Activated CD4-positive, CD25-positive, alpha-beta regulatory T cell treated with anti-CD3 and anti-CD28 coated beads, Interleukin-2, amount 50 U/mL, for 24 hours (primary cell): ENCODE results near the gene BOK.
A peak's percentile ranks its signal among the peaks of the same experiment; 100 is the strongest.
"Not testable (repeated sequence)": the region's sequence is repeated elsewhere in the genome, so short reads cannot be mapped to it uniquely, and the experiment has no call there.

ENCODE experiments used
- ATAC-seq, 2 donors: fragments of 150-1000 bp; cut with Tn5 transposase; one replicate each; pipeline ENCODE4 v1.10.0; 2021; ENCODE audit warnings: mild to moderate bottlenecking in 1 of 2, moderate library complexity in 1 of 2

BOK gene

GRCh38 chr2:241559323-241560161 lies 997 bp downstream of the BOK start:
- peak in 1 of 2 donors; percentile 28 for ATAC-seq

GRCh38 chr2:241560162-241560882 lies 1.8 kb downstream of the BOK start:
- ATAC-seq: no peak

- ATAC-seq: no peak
Measured at GRCh38 chr2:241560883-241561474, 2.4 kb downstream of the BOK start.

GRCh38 chr2:241561832-241562231 lies 3.3 kb downstream of the BOK start:
- ATAC-seq: no peak

GRCh38 chr2:241562269-241562891 lies 3.8 kb downstream of the BOK start:
- ATAC-seq: no peak

GRCh38 chr2:241563031-241563507 lies 4.5 kb downstream of the BOK start:
- no peak for ATAC-seq

- no peak for ATAC-seq
Measured at GRCh38 chr2:241563571-241563980, 5.0 kb downstream of the BOK start.

GRCh38 chr2:241563981-241564595 lies 5.5 kb downstream of the BOK start:
- ATAC-seq: no peak

- no peak for ATAC-seq
Measured at GRCh38 chr2:241564596-241565410, 6.3 kb downstream of the BOK start.

GRCh38 chr2:241565411-241565810 lies 6.9 kb downstream of the BOK start:
- no peak for ATAC-seq

GRCh38 chr2:241566021-241566420 lies 7.5 kb downstream of the BOK start:
- ATAC-seq: not testable (repeated sequence)

GRCh38 chr2:241566468-241566867 lies 7.9 kb downstream of the BOK start:
- ATAC-seq: no peak

- ATAC-seq: not testable (repeated sequence)
Measured at GRCh38 chr2:241567266-241567665, 8.7 kb downstream of the BOK start.

GRCh38 chr2:241567776-241568175 lies 9.2 kb downstream of the BOK start:
- no peak for ATAC-seq

GRCh38 chr2:241568726-241569125 lies 10.2 kb downstream of the BOK start:
- ATAC-seq: no peak

- no peak for ATAC-seq
Measured at GRCh38 chr2:241569831-241570281, 11.3 kb downstream of the BOK start.

GRCh38 chr2:241570961-241571581 lies 12.5 kb downstream of the BOK start:
- no peak for ATAC-seq

- ATAC-seq: no peak
Measured at GRCh38 chr2:241571821-241572620, 13.5 kb downstream of the BOK start.

- not testable (repeated sequence) for ATAC-seq
Measured at GRCh38 chr2:241572915-241573651, 14.5 kb downstream of the BOK start.
